GM18909 (cell line): Measurements from ENCODE around the gene PPFIBP2.

Source experiments
- ATAC-seq: cut with Tn5 transposase; IDR thresholded peaks from one replicate; pipeline ENCODE4 v1.9.1; 2021; ENCODE audit warnings: mild to moderate bottlenecking; ENCODE audit not compliant: unreplicated experiment, poor library complexity

PPFIBP2 gene

DNA sequence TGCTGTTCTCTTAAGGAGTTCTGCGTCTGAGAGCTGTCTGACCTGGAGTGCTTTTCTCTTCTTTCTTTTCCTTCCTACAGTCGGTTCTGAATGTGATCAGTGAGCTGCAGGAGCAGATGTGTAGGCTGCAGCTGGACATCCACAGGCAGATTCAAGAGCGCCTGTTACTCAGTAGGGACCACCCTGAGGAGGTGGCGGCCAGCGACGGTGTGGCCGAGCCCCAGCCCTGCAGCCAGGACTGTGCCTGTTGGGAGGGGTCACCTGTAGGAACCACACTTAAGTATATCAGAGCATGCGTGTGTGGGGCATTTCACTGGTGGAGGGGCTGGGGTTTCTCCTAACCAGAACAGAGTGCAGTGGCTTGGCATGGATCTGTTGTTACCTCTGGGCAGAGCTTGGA is 103.2 kb downstream of the PPFIBP2 start:
- no peak for ATAC-seq

- no peak for ATAC-seq
Measured at GRCh38 chr11:7619322-7619721, 105.5 kb downstream of the PPFIBP2 start.

- no peak for ATAC-seq
Measured at GRCh38 chr11:7621090-7621489, 107.3 kb downstream of the PPFIBP2 start.

- no peak for ATAC-seq
Measured at GRCh38 chr11:7621554-7621953, 107.8 kb downstream of the PPFIBP2 start.

- no peak for ATAC-seq
Measured at GRCh38 chr11:7622721-7623120, 108.9 kb downstream of the PPFIBP2 start.

- ATAC-seq: no peak
Measured at GRCh38 chr11:7628660-7629059, 114.9 kb downstream of the PPFIBP2 start.

DNA sequence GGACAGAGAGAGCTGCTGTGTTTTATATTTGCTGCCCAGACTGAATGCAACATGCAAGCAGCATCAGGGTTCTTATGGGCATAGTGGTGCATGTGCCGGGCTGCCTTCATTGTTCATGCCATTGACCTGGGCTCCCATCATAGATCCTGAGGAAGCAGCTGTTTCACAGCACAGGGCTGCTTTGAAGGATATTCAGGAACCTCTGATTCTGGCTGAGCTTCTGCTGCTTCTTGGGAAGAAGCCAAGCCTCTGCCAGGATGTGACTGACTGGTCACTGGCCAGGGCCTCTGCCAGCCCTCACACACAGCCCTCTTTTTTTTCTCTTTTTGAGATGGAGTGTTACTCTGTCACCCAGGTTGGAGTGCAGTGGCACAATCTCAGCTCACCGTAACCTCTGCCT is 116.2 kb downstream of the PPFIBP2 start:
- no peak for ATAC-seq

DNA sequence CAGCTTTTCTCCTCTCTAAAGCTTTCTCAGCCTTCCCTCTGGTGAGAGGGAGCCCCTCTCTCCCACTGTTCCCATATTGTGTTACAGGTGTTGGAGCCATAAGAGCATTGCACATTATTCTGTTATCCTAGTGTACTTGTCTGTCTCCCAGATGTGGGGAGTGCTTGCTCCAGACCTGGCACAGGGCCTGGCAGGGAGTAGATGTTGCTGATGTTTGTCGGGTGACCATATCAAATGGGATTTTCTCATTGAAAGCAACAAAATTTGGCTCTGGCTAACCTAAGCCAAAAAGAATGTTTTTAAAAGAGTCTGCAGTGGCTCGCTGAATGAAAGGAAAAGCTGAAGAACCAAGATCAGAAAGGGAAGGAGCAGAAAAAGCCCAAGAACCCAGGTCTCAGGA is 118.4 kb downstream of the PPFIBP2 start:
- ATAC-seq: no peak

DNA sequence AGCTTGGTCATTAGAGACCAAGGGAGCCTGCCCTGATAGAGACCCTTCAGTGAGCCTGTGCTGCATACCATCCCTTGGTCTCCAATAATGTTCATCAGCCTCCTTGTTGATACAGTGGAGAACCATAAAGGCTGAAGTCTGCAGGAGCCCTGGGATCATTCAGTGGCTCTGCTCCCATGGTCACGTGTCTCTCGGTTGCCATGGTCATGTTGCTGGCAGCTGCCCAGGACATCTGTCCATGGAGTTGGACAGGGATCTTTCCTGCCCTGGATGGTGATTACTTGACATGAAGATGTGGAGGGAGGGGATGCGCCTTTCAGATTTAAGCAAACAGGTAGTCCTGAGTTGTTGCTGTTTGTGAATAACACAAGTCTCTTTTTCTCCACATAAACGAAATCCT is 121.3 kb downstream of the PPFIBP2 start:
- ATAC-seq: no peak

DNA sequence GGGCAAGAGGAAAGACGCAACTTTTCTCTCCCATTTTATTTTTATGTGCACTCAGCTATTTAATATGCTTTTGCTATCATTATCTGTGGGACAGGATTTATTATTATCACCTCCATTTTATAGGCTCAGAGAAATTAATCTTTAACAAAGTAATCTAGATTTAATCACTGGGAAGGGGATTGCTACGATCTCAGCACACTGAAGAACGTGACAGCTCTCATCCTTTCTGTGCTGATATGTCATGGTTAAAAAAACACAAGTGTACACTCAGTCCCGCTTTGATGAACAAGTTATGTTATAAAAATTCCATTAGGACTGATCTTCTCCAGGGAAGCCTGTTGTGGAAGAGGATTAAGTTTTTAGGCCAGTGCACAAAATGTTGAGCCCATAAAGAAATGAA is 121.9 kb downstream of the PPFIBP2 start:
- ATAC-seq: no peak

DNA sequence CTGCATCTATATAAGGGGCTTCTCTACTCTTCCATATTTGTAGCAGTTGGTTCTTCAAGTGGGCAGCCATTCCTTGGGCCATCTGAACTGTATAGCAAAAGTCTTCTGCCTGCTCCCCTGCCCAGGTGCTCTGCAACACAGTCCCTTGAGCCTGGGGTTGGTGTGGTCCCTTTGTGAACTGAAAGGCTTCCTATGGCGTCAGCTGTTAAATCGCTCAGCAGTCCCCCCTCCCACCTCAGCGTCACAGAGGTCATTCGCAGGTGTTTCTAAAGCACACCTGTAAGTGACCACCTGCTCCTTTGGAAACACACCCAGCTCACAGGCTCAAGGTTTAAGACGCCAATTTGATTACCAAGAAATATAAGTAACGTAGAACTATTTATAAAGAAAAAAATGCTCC is 122.6 kb downstream of the PPFIBP2 start:
- no peak for ATAC-seq

- ATAC-seq: no peak
Measured at GRCh38 chr11:7637447-7638157, 123.8 kb downstream of the PPFIBP2 start.

DNA sequence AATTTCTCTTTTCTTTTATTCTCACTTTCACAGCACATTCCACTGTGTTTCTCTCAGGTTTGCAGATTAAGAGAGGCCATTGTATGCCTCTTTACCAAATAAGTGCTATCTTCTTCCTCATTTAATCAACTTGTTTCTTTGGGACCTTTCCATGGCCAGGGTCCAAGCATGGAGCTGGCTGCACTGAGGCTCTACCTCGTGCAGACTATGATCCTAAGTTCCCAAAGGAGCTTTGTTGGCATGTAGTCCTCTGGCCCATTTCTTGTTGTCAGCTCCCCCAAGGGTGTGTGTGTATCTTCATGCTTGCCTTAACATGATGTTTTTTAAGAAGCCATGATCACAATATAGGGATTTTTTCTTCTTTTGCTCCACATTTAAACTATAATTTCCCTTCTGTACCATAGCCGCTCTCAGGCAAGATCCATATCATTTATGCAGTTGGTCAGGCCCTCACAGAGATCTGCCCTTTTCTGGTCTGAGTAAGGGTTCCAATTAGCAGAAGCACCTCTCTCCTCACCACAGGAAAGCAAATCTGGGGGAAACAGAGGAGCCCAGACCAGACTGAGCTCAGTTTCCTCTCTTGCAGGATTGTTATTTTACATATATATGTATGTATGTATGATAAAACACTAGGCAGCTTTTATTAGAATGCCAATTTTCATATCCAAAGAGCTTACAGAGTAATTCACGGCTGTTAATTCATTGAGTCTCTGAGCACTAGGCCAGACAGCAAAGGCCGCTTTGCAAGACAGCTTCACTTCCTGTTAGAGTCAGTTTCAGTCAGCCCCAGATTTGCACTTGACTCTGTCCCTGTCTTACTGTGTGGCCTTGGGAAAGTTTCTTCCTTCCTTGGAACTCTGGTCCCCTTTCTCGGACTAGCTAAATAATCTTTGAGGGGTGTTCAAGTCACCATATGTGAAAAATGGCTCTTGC is 125.2 kb downstream of the PPFIBP2 start:
- peak; percentile 85 for ATAC-seq

DNA sequence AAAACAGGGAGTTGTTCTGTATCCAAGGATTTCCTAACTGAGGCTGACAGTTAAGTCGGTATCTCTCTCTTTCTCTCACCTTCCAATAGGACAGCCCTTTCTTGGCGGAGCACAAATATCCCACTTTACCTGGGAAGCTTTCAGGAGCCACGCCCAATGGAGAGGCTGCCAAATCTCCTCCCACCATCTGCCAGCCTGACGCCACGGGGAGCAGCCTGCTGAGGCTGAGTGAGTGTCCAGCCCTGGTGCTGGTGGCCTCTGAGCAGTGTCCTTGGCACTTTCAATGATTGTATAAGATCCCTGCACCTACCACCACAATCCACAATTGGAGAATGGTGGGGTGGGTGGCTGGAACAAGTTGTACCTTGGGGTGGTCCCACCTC is 125.8 kb downstream of the PPFIBP2 start:
- ATAC-seq: no peak

DNA sequence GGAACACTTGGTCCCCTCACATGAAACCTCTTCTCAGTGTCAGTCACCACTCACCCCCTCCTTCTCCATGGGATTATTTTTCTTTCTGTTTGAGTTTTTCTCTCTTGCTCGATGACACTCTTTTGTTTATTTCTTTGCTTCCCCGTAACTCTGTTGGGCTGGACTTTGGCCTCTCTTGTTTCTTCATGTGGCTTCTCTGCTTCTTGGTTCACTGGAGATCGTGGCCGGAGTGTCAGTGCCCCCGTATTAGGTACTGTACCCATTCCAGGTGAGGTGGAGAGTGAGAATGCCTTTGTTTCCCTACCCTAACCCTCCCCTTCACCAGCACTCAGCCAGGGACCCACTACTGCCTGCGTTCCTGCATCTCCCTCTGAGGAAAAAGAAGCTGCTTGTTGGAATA is 127.0 kb downstream of the PPFIBP2 start:
- ATAC-seq: no peak

DNA sequence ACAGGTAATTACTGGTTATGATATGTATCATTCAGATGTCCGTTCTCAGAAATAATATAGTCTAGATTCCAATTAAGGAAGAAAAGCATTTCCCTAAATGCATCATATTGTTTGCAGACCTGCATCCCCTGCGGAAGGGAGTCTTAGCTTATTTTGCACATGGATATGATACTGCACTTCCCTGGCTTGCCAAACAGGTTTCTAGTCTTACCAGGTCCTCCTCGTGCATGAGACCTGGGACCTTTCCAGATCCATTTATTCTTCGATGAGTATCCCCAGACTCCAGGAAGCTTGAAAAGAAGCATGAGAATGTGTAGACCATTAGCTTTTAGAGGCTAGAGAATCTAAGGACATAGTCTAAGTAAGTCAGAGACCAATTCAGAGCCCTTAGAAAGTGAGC is 128.9 kb downstream of the PPFIBP2 start:
- no peak for ATAC-seq

DNA sequence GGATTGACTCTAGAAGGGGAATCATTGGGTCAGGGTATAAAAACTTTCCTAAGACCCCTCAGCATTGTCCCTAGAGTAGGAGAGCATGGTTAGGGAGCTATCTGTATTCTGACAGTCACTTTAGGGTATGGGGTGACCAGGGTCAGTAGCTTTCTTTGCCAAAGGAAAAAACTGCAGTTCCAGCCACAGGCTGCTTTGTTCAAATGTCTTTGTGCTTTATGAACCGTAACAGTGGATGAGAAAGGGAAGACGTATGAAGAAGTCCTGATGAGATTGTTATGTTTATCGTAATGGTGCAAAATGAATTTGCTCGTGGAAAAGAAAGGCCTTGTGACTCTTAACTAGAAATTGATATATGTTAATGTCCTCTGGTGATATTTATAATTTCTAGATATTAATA is 129.5 kb downstream of the PPFIBP2 start:
- ATAC-seq: no peak

GRCh38 chr11:7645206-7645605 is 131.4 kb downstream of the PPFIBP2 start:
- no peak for ATAC-seq

- no peak for ATAC-seq
Measured at GRCh38 chr11:7646866-7647265, 133.1 kb downstream of the PPFIBP2 start.

DNA sequence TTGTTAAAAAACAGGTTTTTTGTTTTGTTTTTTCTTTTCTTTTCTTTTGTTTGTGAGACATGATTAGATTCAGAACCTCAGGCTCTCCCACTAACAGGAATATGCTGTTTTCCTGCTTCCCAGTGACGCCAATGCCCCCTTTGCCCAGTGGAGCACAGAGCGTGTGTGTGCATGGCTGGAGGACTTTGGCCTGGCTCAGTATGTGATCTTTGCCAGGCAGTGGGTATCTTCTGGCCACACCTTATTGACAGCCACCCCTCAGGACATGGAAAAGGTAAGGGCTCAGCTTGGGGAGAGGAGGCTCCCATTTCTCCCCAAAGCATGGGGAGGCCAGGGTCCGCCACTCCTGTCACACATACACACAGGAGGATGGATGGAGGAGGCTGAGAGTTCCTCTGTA is 134.5 kb downstream of the PPFIBP2 start:
- no peak for ATAC-seq

DNA sequence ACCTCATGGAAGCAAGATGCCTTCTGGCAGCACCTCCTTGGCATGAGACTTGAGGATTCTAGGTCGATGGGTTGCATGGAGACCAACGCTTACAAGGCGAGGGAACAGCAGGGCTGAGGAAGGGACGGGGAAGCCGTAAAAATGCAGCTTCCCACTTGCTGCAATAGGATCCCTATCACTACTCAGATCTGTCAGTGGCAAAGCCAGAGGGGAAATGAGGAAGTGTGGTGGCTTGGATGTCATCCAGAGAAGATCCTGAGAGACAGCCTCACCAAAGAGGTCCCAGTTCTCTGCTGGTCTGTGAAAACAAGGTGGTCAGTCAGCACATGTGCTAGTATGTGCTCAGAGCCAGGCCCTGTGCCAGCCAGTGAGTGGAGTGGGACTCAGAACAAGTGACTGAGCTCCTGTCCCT is 137.3 kb downstream of the PPFIBP2 start:
- no peak for ATAC-seq

DNA sequence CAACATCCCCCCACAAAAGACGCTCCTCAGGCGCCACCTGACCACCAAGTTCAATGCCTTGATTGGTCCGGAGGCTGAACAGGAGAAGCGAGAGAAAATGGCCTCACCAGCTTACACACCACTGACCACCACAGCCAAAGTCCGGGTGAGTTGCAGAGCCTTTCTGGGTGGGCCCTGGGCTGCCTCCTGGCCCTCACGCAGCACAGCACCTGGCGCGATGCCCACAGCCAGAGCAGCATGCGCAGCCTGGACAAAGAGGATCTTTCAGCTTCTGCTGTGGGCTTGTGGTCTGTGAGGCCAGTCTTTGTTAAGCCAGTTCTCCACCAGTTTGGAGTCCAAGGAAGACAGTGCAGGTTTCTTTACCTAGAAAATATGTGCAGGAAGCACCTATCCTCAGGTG is 137.9 kb downstream of the PPFIBP2 start:
- ATAC-seq: no peak
